Ishikawa (cell line): ENCODE data around the gene PIP5K1C.

ENCODE experiments used
- CEBPB ChIP-seq: IDR thresholded peaks from 2 replicates; pipeline ENCODE4 v1.6.1; 2012
- CREB1 ChIP-seq: IDR thresholded peaks from 2 replicates; pipeline ENCODE4 v1.6.1; 2012; ENCODE audit warnings: low read depth
- EGR1 ChIP-seq: IDR thresholded peaks from 2 replicates; pipeline ENCODE4 v1.6.1; 2012
- EP300 ChIP-seq: IDR thresholded peaks from 2 replicates; pipeline ENCODE4 v1.6.1; 2012; ENCODE audit warnings: borderline replicate concordance
- FOXM1 ChIP-seq: IDR thresholded peaks from 2 replicates; pipeline ENCODE4 v1.6.1; 2012; ENCODE audit warnings: low read depth, borderline replicate concordance
- NFIC ChIP-seq: IDR thresholded peaks from 2 replicates; pipeline ENCODE4 v1.6.1; 2012
- TCF12 ChIP-seq: IDR thresholded peaks from 2 replicates; pipeline ENCODE4 v1.6.1; 2012; ENCODE audit warnings: low read depth
- TEAD4 ChIP-seq: IDR thresholded peaks from 2 replicates; pipeline ENCODE4 v1.6.1; 2012
- YY1 ChIP-seq: IDR thresholded peaks from 2 replicates; pipeline ENCODE4 v1.6.1; 2012; ENCODE audit warnings: low read depth
- ZBTB7A ChIP-seq: IDR thresholded peaks from 2 replicates; pipeline ENCODE4 v1.6.1; 2012; ENCODE audit warnings: low read depth
- TF ChIP-seq, protein P1 (sequence below): IDR thresholded peaks from 2 replicates; pipeline ENCODE4 v1.6.1; 2012; ENCODE audit warnings: low read depth, mild to moderate bottlenecking
- TF ChIP-seq, protein P2 (sequence below): IDR thresholded peaks from 2 replicates; pipeline ENCODE4 v1.6.1; 2012
- TF ChIP-seq, protein P3 (sequence below): IDR thresholded peaks from 2 replicates; pipeline ENCODE4 v1.6.1; 2012

DNA sequence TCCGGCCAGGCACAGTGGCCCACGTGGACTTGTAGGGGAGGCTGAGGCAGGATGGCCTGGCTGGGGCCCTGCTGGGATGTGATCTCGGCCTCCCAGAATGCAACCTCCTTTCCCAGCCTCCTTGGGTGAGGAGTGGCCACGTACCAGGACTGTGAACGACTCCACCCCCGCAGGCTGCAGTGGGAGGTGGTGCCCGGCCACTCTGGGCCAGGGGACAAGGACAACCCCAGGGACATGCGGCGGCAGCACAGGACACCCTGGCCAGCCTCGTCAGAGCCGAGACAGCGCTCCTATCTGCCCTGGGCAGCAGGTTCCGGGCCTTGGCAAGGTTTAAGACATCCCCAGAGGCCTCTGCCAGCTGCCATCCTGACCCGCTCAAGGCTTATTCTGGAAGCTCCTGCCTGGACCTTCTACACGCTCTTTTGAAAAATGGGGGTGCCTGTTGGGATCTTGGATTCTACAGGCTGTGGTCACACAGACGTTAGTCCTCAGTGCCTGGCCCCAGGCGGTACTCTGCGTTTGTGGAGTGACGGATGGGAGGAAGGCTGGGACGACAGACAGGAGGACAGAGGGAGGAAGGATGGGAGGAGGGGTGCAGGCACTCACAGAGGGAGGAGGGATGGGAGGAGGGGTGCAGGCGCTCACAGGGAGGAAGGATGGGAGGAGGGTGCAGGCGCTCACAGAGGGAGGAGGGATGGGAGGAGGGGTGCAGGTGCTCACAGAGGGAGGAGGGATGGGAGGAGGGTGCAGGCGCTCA is 53.8 kb downstream of the PIP5K1C start:
- no peak for TF ChIP-seq YY1
- no peak for TF ChIP-seq CEBPB
- TF ChIP-seq, protein P1, sequence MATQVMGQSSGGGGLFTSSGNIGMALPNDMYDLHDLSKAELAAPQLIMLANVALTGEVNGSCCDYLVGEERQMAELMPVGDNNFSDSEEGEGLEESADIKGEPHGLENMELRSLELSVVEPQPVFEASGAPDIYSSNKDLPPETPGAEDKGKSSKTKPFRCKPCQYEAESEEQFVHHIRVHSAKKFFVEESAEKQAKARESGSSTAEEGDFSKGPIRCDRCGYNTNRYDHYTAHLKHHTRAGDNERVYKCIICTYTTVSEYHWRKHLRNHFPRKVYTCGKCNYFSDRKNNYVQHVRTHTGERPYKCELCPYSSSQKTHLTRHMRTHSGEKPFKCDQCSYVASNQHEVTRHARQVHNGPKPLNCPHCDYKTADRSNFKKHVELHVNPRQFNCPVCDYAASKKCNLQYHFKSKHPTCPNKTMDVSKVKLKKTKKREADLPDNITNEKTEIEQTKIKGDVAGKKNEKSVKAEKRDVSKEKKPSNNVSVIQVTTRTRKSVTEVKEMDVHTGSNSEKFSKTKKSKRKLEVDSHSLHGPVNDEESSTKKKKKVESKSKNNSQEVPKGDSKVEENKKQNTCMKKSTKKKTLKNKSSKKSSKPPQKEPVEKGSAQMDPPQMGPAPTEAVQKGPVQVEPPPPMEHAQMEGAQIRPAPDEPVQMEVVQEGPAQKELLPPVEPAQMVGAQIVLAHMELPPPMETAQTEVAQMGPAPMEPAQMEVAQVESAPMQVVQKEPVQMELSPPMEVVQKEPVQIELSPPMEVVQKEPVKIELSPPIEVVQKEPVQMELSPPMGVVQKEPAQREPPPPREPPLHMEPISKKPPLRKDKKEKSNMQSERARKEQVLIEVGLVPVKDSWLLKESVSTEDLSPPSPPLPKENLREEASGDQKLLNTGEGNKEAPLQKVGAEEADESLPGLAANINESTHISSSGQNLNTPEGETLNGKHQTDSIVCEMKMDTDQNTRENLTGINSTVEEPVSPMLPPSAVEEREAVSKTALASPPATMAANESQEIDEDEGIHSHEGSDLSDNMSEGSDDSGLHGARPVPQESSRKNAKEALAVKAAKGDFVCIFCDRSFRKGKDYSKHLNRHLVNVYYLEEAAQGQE = no peak
- no peak for TF ChIP-seq TCF12
- TF ChIP-seq, protein P2, sequence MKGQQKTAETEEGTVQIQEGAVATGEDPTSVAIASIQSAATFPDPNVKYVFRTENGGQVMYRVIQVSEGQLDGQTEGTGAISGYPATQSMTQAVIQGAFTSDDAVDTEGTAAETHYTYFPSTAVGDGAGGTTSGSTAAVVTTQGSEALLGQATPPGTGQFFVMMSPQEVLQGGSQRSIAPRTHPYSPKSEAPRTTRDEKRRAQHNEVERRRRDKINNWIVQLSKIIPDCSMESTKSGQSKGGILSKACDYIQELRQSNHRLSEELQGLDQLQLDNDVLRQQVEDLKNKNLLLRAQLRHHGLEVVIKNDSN = no peak
- no peak for TF ChIP-seq ZBTB7A
- TF ChIP-seq CREB1 = no peak
- no peak for TF ChIP-seq EGR1
- TF ChIP-seq, protein P3, sequence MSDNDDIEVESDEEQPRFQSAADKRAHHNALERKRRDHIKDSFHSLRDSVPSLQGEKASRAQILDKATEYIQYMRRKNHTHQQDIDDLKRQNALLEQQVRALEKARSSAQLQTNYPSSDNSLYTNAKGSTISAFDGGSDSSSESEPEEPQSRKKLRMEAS = no peak
- no peak for TF ChIP-seq TEAD4
- TF ChIP-seq FOXM1 = no peak
- no peak for TF ChIP-seq NFIC
- no peak for TF ChIP-seq EP300
